Measurements from ENCODE around the gene PLXNA4. TPM values are rescaled to one million over a fixed set of nuclear protein-coding genes. Genes with fewer than 3 reads are reported as not detected.

PLXNA4 gene
- total and polyA plus RNA-seq, 4 donors = 0.04 to 1.1 (median 0.41) TPM

- TF ChIP-seq ATF3 (IDR thresholded peaks at IDR 0.05) = no peak
- TF ChIP-seq CTCF (IDR thresholded peaks at IDR 0.05; ENCODE audit: low read depth, low read length, missing input control) = no peak
- TF ChIP-seq HNF4A (conservative IDR thresholded peaks at IDR 0.05) = no peak
- TF ChIP-seq FOXA2 (IDR thresholded peaks at IDR 0.05) = no peak
- no peak for TF ChIP-seq HNF4G (IDR thresholded peaks at IDR 0.05)
- no peak for TF ChIP-seq RAD21 (IDR thresholded peaks at IDR 0.05)
Measured at GRCh38 chr7:132087421-132087820, 488.8 kb downstream of the PLXNA4 start (continued).

- Histone ChIP-seq H3K27me3 (ENCODE audit: control insufficient read depth in 4 of 4, insufficient read depth in 4 of 4, low read length in 3 of 4) (no peaks in the 10 kb centered on the region), H3K27ac (ENCODE audit: low read depth in 1 of 2, low read length in 2 of 2) (no peak overlapping the region), H3K4me3 (ENCODE audit: low read depth in 1 of 3, low read length in 3 of 3) (no peak overlapping the region), H3K4me1 (ENCODE audit: control insufficient read depth in 4 of 4, insufficient read depth in 4 of 4, low read length in 3 of 4) (peaks cover 0 to 5% (median 2%) of the 10 kb centered on the region in 4 donors), H3K9ac (ENCODE audit: low read depth in 1 of 2, low read length in 2 of 2) (no peak overlapping the region), H3K9me3 (ENCODE audit: control insufficient read depth in 4 of 4, low read length in 3 of 4) (no peaks in the 10 kb centered on the region), H3K36me3 (ENCODE audit: control insufficient read depth in 4 of 4, insufficient read depth in 3 of 4, low read depth in 1 of 4, low read length in 3 of 4) (no peaks in the 10 kb centered on the region)
- no peak for DNase-seq (ENCODE audit: low spot score)
- no peak for TF ChIP-seq RXRA (IDR thresholded peaks at IDR 0.05)
- TF ChIP-seq NR2F2 (IDR thresholded peaks at IDR 0.05) = no peak
- TF ChIP-seq FOXA1 (IDR thresholded peaks at IDR 0.05) = no peak
- no peak for TF ChIP-seq HNF4G (IDR thresholded peaks at IDR 0.05)
- TF ChIP-seq ZBTB33 (IDR thresholded peaks at IDR 0.05) = no peak
- TF ChIP-seq FOXA2 (IDR thresholded peaks at IDR 0.05) = no peak
- no peak for TF ChIP-seq EGR1 (IDR thresholded peaks at IDR 0.05; ENCODE audit: low read depth in 2 of 2)
- no peak for TF ChIP-seq REST (IDR thresholded peaks at IDR 0.05)
- TF ChIP-seq GABPA (IDR thresholded peaks at IDR 0.05 in 1 of 2, conservative IDR thresholded peaks at IDR 0.05 in 1 of 2) = no peak
- TF ChIP-seq CTCF (IDR thresholded peaks at IDR 0.05; ENCODE audit: low read depth, low read length, missing input control) = no peak
- TF ChIP-seq HNF4A (conservative IDR thresholded peaks at IDR 0.05) = no peak
- no peak for TF ChIP-seq RAD21 (IDR thresholded peaks at IDR 0.05)
- TF ChIP-seq YY1 (IDR thresholded peaks at IDR 0.05) = no peak
- 76% methylated on average over 8 of the region's 8 CpGs for WGBS
Measured at GRCh38 chr7:132084776-132085388, 491.4 kb downstream of the PLXNA4 start.
